HCT116 (cell line): Measurements from ENCODE around the gene ALG3.

Experiments used
- EZH2 ChIP-seq: fragments of 200-600 bp; sonication (generic); IDR thresholded peaks from 2 replicates; pipeline ENCODE4 v1.6.1; 2017; ENCODE audit warnings: antibody characterized with exemption, mixed run types
- POLR2A ChIP-seq: IDR thresholded peaks from 2 replicates; pipeline ENCODE4 v1.7.0; 2011; ENCODE audit warnings: borderline replicate concordance; ENCODE audit not compliant: insufficient read depth, insufficient read length; ENCODE audit errors: extremely low read depth
- POLR2AphosphoS5 ChIP-seq: IDR thresholded peaks from 2 replicates; pipeline ENCODE4 v1.6.1; 2011; ENCODE audit warnings: mild to moderate bottlenecking, low read depth, low read length, moderate library complexity
- RAD21 ChIP-seq: IDR thresholded peaks from 2 replicates; pipeline ENCODE4 v1.6.1; 2012; ENCODE audit warnings: low read depth, mild to moderate bottlenecking
- ZFX ChIP-seq: fragments of 450-650 bp; IDR thresholded peaks from 2 replicates; pipeline ENCODE4 v1.6.1; 2017
- TF ChIP-seq, protein P1 (sequence below), 3 experiments: fragments of 200-600 bp in 1 of 3; sonication (generic) in 1 of 3; IDR thresholded peaks in 2 of 3; conservative IDR thresholded peaks in 1 of 3; 2 replicates each; pipeline ENCODE4 v1.5.1; 2012 to 2017; ENCODE audit warnings: low read depth in 2 of 3, low read length in 2 of 3, antibody characterized with exemption in 1 of 3, borderline replicate concordance in 1 of 3, control low read depth in 1 of 3, mild to moderate bottlenecking in 1 of 3, mixed read lengths in 1 of 3, mixed run types in 1 of 3, moderate library complexity in 1 of 3; ENCODE audit not compliant: insufficient read depth in 1 of 3
- TF ChIP-seq, protein P2 (sequence below): IDR thresholded peaks from 2 replicates; pipeline ENCODE4 v1.6.1; 2012

- TF ChIP-seq POLR2A (no peak), RAD21 (no peak), POLR2AphosphoS5 (no peak), EZH2 (no peak), ZFX (no peak)
- TF ChIP-seq, protein P1, sequence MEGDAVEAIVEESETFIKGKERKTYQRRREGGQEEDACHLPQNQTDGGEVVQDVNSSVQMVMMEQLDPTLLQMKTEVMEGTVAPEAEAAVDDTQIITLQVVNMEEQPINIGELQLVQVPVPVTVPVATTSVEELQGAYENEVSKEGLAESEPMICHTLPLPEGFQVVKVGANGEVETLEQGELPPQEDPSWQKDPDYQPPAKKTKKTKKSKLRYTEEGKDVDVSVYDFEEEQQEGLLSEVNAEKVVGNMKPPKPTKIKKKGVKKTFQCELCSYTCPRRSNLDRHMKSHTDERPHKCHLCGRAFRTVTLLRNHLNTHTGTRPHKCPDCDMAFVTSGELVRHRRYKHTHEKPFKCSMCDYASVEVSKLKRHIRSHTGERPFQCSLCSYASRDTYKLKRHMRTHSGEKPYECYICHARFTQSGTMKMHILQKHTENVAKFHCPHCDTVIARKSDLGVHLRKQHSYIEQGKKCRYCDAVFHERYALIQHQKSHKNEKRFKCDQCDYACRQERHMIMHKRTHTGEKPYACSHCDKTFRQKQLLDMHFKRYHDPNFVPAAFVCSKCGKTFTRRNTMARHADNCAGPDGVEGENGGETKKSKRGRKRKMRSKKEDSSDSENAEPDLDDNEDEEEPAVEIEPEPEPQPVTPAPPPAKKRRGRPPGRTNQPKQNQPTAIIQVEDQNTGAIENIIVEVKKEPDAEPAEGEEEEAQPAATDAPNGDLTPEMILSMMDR (IDR thresholded peaks at IDR 0.05 in 2 of 3, conservative IDR thresholded peaks at IDR 0.05 in 1 of 3; ENCODE audit: borderline replicate concordance in 1 of 3, insufficient read depth in 1 of 3, low read depth in 2 of 3, low read length in 2 of 3): no peak
- TF ChIP-seq, protein P2, sequence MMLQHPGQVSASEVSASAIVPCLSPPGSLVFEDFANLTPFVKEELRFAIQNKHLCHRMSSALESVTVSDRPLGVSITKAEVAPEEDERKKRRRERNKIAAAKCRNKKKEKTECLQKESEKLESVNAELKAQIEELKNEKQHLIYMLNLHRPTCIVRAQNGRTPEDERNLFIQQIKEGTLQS: no peak
These were observed 12.6 kb upstream of the ALG3 start, which contains the start of gene CAMK2N2 for GRCh38 chr3:184261270-184261853.
